Rectal smooth muscle tissue (tissue), 1 donor: Measurements from ENCODE around the gene HIPK1.

Source experiments
- H3K27ac ChIP-seq: one replicate; pipeline ENCODE4 v1.7.0; 2013; ENCODE audit warnings: low read depth, low read length, inconsistent platforms
- H3K27me3 ChIP-seq: one replicate; pipeline ENCODE4 v1.7.0; 2013; ENCODE audit warnings: low read length; ENCODE audit not compliant: control insufficient read depth, insufficient read depth
- H3K36me3 ChIP-seq: one replicate; pipeline ENCODE4 v1.7.0; 2013; ENCODE audit warnings: low read length; ENCODE audit not compliant: control insufficient read depth, insufficient read depth
- H3K4me1 ChIP-seq: one replicate; pipeline ENCODE4 v1.7.0; 2013; ENCODE audit warnings: low read length; ENCODE audit not compliant: control insufficient read depth, insufficient read depth
- H3K4me3 ChIP-seq: one replicate; pipeline ENCODE4 v1.7.0; 2013; ENCODE audit warnings: low read length
- H3K9ac ChIP-seq: one replicate; pipeline ENCODE4 v1.7.0; 2013; ENCODE audit warnings: low read length

HIPK1 gene

GRCh38 chr1:113928941-113929749, at the start of gene HIPK1:
TSS of gene HIPK1 (plus strand) at chr1:113929324.
- Histone ChIP-seq H3K27ac (peak within 1 kb of the TSS; percentile 99), H3K4me3 (peak within 1 kb of the TSS; percentile 99), H3K27me3 (no peaks in the 10 kb centered on the region), H3K9ac (peak within 1 kb of the TSS; percentile 97), H3K36me3 (no peaks in the 10 kb centered on the region), H3K4me1 (peaks cover 23% of the 10 kb centered on the region)

- H3K36me3 ChIP-seq = no peaks in the 10 kb centered on the region
- no peak overlapping the region for H3K27ac ChIP-seq
- H3K27me3 ChIP-seq = no peaks in the 10 kb centered on the region
- H3K4me3 ChIP-seq = no peak overlapping the region
- no peaks in the 10 kb centered on the region for H3K4me1 ChIP-seq
- H3K9ac ChIP-seq = no peak overlapping the region
Observed at GRCh38 chr1:113879739-113880038, 49.4 kb upstream of the HIPK1 start.

GRCh38 chr1:113881661-113882060, 47.5 kb upstream of the HIPK1 start:
- no peak overlapping the region for H3K9ac ChIP-seq
- H3K27me3 ChIP-seq = no peaks in the 10 kb centered on the region
- no peaks in the 10 kb centered on the region for H3K36me3 ChIP-seq
- H3K27ac ChIP-seq = no peak overlapping the region
- no peak overlapping the region for H3K4me3 ChIP-seq
- no peaks in the 10 kb centered on the region for H3K4me1 ChIP-seq

GRCh38 chr1:113886417-113887401, 42.4 kb upstream of the HIPK1 start:
- H3K4me3 ChIP-seq = peak overlapping the region; percentile 49
- no peak overlapping the region for H3K9ac ChIP-seq
- no peaks in the 10 kb centered on the region for H3K27me3 ChIP-seq
- H3K36me3 ChIP-seq = no peaks in the 10 kb centered on the region
- no peak overlapping the region for H3K27ac ChIP-seq
- H3K4me1 ChIP-seq = no peaks in the 10 kb centered on the region

- no peaks in the 10 kb centered on the region for H3K27me3 ChIP-seq
- H3K4me3 ChIP-seq = peak within 1 kb of the TSS; percentile 49
- H3K9ac ChIP-seq = no peak within 1 kb of the TSS
- no peaks in the 10 kb centered on the region for H3K36me3 ChIP-seq
- no peaks in the 10 kb centered on the region for H3K4me1 ChIP-seq
- no peak within 1 kb of the TSS for H3K27ac ChIP-seq
Observed at GRCh38 chr1:113887402-113888175, 41.5 kb upstream of the HIPK1 start, which contains the start of gene BCL2L15. TSS of gene BCL2L15 (minus strand) at chr1:113887581. CDS start at chr1:113887375, 206 bp downstream.

GRCh38 chr1:113890816-113891215, 38.3 kb upstream of the HIPK1 start:
- no peak overlapping the region for H3K9ac ChIP-seq
- H3K27ac ChIP-seq = no peak overlapping the region
- no peaks in the 10 kb centered on the region for H3K36me3 ChIP-seq
- H3K4me3 ChIP-seq = no peak overlapping the region
- no peaks in the 10 kb centered on the region for H3K27me3 ChIP-seq
- H3K4me1 ChIP-seq = no peaks in the 10 kb centered on the region

GRCh38 chr1:113891631-113892220, 37.4 kb upstream of the HIPK1 start:
- no peaks in the 10 kb centered on the region for H3K27me3 ChIP-seq
- no peak overlapping the region for H3K27ac ChIP-seq
- H3K9ac ChIP-seq = no peak overlapping the region
- H3K4me1 ChIP-seq = no peaks in the 10 kb centered on the region
- H3K4me3 ChIP-seq = no peak overlapping the region
- H3K36me3 ChIP-seq = no peaks in the 10 kb centered on the region

GRCh38 chr1:113893267-113893666, 35.9 kb upstream of the HIPK1 start:
- Histone ChIP-seq H3K4me1 (no peaks in the 10 kb centered on the region), H3K36me3 (peaks cover 2% of the 10 kb centered on the region), H3K4me3 (no peak overlapping the region), H3K27ac (no peak overlapping the region), H3K27me3 (no peaks in the 10 kb centered on the region), H3K9ac (no peak overlapping the region)

- H3K36me3 ChIP-seq = peaks cover 5% of the 10 kb centered on the region
Observed at GRCh38 chr1:113895098-113895497, 34.0 kb upstream of the HIPK1 start.

GRCh38 chr1:113895961-113896360, 33.2 kb upstream of the HIPK1 start:
- H3K4me3 ChIP-seq = no peak overlapping the region
- H3K4me1 ChIP-seq = no peaks in the 10 kb centered on the region
- no peak overlapping the region for H3K9ac ChIP-seq
- peaks cover 5% of the 10 kb centered on the region for H3K36me3 ChIP-seq
- H3K27me3 ChIP-seq = no peaks in the 10 kb centered on the region
- H3K27ac ChIP-seq = no peak overlapping the region

More at GRCh38 chr1:113895098-113895497, 34.0 kb upstream of the HIPK1 start:
- Histone ChIP-seq H3K9ac (no peak overlapping the region), H3K4me3 (no peak overlapping the region), H3K27ac (no peak overlapping the region), H3K27me3 (no peaks in the 10 kb centered on the region), H3K4me1 (no peaks in the 10 kb centered on the region)

- Histone ChIP-seq H3K9ac (no peak overlapping the region), H3K4me1 (no peaks in the 10 kb centered on the region), H3K27ac (no peak overlapping the region), H3K36me3 (peaks cover 5% of the 10 kb centered on the region), H3K27me3 (no peaks in the 10 kb centered on the region), H3K4me3 (no peak overlapping the region)
Observed at GRCh38 chr1:113898241-113898814, 30.8 kb upstream of the HIPK1 start.
